Left ventricle myocardium inferior (tissue), 1 donor: ENCODE measurements around the gene NLGN1. TPM values are rescaled to one million over a fixed set of nuclear protein-coding genes. Genes with fewer than 3 reads are reported as not detected.

ENCODE experiments used
- DNase-seq: peaks from one replicate; pipeline ENCODE4 v3.0.0-alpha.2; 2020
- H3K27ac ChIP-seq: fragments of 200-600 bp; replicated peaks from 2 replicates; pipeline ENCODE4 v1.8.0; 2021
- H3K27me3 ChIP-seq: fragments of 200-600 bp; 2 replicates; pipeline ENCODE4 v1.8.0; 2021; ENCODE audit warnings: low read depth
- H3K36me3 ChIP-seq: fragments of 200-600 bp; 2 replicates; pipeline ENCODE4 v1.8.0; 2021
- H3K4me1 ChIP-seq: fragments of 200-600 bp; 2 replicates; pipeline ENCODE4 v1.8.0; 2021
- H3K4me3 ChIP-seq: fragments of 200-600 bp; 2 replicates; pipeline ENCODE4 v1.8.0; 2021; ENCODE audit warnings: mild to moderate bottlenecking, moderate library complexity
- H3K9me3 ChIP-seq: fragments of 200-600 bp; replicated peaks from 2 replicates; pipeline ENCODE4 v1.8.0; 2021
- intact Hi-C: fragments of 100-400 bp; cut with micrococcal nuclease; formaldehyde crosslinking; loops from one replicate; pipeline ENCODE4 v1.11.0; 2022
- total RNA-seq: library from RNA; stranded (reverse); fragmentation: NEBNext Ultra II Directional; extraction: Animal tissue kit (Norgen Biotek cat#: 25700); gene quantifications from one replicate; pipeline ENCODE4 v1.2.1, GENCODE V29; 2021
- TF ChIP-seq, protein P1 (sequence below): fragments of 200-600 bp; IDR thresholded peaks from 2 replicates; pipeline ENCODE4 v1.8.0; 2021; ENCODE audit warnings: antibody characterized with exemption, mild to moderate bottlenecking, borderline replicate concordance
- donor health status: DM: no; HTN: yes; CAD: no; lungs with severe emphysema.

Gene NLGN1
- total RNA-seq, 1 donor from 2014 or later: 13.7 TPM

DNA sequence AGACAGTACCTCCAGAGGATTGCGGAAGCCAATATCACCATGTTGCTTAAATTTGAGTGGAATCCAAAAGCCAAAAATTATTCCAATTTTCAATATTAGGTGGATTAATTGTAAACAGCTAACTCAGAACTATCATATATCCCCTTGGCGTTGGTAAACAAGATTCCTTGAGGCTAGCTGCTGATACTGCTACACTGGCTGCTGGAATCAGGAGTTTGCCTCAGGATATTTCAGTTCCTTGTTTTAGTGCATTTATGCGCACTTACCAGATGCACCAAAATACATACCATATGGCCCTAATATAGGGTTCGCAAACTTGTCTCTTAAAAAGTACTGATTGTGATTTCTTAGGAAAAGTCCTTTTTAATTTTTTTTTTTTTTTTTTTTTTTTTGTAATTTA lies 856.4 kb downstream of the NLGN1 start:
- Histone ChIP-seq H3K27me3 (no peaks in the 10 kb centered on the region), H3K36me3 (no peaks in the 10 kb centered on the region), H3K4me1 (no peaks in the 10 kb centered on the region), H3K4me3 (no peak overlapping the region), H3K9me3 (peaks cover 16% of the 10 kb centered on the region), H3K27ac (no peak overlapping the region)
- TF ChIP-seq, protein P1, sequence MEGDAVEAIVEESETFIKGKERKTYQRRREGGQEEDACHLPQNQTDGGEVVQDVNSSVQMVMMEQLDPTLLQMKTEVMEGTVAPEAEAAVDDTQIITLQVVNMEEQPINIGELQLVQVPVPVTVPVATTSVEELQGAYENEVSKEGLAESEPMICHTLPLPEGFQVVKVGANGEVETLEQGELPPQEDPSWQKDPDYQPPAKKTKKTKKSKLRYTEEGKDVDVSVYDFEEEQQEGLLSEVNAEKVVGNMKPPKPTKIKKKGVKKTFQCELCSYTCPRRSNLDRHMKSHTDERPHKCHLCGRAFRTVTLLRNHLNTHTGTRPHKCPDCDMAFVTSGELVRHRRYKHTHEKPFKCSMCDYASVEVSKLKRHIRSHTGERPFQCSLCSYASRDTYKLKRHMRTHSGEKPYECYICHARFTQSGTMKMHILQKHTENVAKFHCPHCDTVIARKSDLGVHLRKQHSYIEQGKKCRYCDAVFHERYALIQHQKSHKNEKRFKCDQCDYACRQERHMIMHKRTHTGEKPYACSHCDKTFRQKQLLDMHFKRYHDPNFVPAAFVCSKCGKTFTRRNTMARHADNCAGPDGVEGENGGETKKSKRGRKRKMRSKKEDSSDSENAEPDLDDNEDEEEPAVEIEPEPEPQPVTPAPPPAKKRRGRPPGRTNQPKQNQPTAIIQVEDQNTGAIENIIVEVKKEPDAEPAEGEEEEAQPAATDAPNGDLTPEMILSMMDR: no peak
- intact Hi-C loops: no loop called here
- DNase-seq: no peak

DNA sequence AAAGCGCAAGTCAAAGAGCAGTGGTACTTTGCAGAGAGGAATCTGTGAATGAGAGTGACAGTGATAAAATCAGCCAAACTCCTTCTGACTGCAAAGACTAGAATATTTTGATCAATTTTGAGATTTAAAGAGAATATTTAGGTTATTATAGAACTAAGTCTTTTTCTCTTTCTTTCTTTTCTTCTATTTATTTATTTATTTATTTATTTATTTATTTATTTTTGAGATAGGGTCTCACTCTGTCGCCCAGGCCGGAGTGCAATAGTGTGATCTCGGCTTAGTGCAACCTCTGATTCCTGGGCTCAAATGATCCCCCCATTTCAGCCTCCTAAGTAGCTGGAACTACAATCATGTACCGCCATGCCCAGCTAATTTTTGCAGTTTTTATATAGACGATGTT lies 857.9 kb downstream of the NLGN1 start:
- intact Hi-C loops: no loop called here
- no peak for DNase-seq
- H3K27me3 ChIP-seq: no peaks in the 10 kb centered on the region
- H3K9me3 ChIP-seq: peaks cover 16% of the 10 kb centered on the region
- TF ChIP-seq, protein P1: no peak
- H3K4me3 ChIP-seq: no peak overlapping the region
- no peaks in the 10 kb centered on the region for H3K4me1 ChIP-seq
- H3K27ac ChIP-seq: no peak overlapping the region
- H3K36me3 ChIP-seq: no peaks in the 10 kb centered on the region

GRCh38 chr3:174266476-174266875 lies 868.9 kb downstream of the NLGN1 start:
- Histone ChIP-seq H3K9me3 (no peaks in the 10 kb centered on the region), H3K4me3 (no peak overlapping the region), H3K36me3 (no peaks in the 10 kb centered on the region), H3K4me1 (no peaks in the 10 kb centered on the region), H3K27ac (no peak overlapping the region), H3K27me3 (no peaks in the 10 kb centered on the region)
- TF ChIP-seq, protein P1: no peak
- no peak for DNase-seq
- intact Hi-C loops: no loop called here

DNA sequence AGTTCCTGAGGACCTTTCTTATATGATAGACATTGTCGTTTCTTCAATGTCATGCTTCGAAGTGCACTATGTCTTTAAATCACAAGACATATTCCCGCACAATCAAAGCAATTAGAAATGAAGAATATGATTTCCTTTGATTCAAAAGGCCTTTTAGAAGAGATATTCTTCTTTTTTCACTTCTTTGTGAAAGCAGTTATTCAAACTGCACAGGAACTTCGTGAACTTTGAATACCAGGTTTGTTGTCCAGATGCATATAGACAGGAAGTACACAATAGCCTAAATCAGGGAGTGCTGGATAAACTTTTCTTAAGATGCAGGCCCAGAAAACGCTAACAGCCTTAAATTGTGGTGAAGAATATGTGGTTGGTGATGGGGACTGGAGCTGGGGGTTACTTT lies 870.5 kb downstream of the NLGN1 start:
- DNase-seq: no peak
- no peaks in the 10 kb centered on the region for H3K27me3 ChIP-seq
- intact Hi-C loops: no loop called here
- H3K4me1 ChIP-seq: no peaks in the 10 kb centered on the region
- no peaks in the 10 kb centered on the region for H3K9me3 ChIP-seq
- TF ChIP-seq, protein P1: no peak
- H3K27ac ChIP-seq: no peak overlapping the region
- H3K36me3 ChIP-seq: no peaks in the 10 kb centered on the region
- no peak overlapping the region for H3K4me3 ChIP-seq

DNA sequence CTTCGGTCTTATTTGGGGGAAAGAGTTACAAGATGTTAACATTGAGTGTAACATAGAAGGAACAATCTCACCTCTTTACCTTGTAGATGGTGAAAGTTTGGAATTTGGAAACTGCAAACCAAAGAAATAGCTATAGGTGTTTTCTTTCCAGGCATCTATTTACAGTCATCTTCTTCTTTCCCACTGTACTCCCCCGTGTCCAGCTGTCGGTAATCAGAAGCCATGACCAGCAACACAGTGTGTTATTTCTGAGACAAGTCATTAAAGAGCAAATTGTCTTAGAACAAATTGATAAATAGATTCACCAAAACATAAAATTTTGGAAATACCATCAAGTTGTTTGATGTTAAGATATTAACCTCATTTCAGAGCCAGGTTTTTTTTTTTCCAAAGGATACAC lies 871.0 kb downstream of the NLGN1 start:
- no peaks in the 10 kb centered on the region for H3K27me3 ChIP-seq
- TF ChIP-seq, protein P1: no peak
- no peak overlapping the region for H3K4me3 ChIP-seq
- H3K9me3 ChIP-seq: no peaks in the 10 kb centered on the region
- intact Hi-C loops: no loop called here
- H3K4me1 ChIP-seq: no peaks in the 10 kb centered on the region
- no peak for DNase-seq
- H3K27ac ChIP-seq: no peak overlapping the region
- no peaks in the 10 kb centered on the region for H3K36me3 ChIP-seq

GRCh38 chr3:174270841-174271240 lies 873.3 kb downstream of the NLGN1 start:
- TF ChIP-seq, protein P1: no peak
- Histone ChIP-seq H3K4me3 (no peak overlapping the region), H3K27me3 (no peaks in the 10 kb centered on the region), H3K36me3 (no peaks in the 10 kb centered on the region), H3K9me3 (no peaks in the 10 kb centered on the region), H3K4me1 (no peaks in the 10 kb centered on the region), H3K27ac (no peak overlapping the region)
- intact Hi-C loops: no loop called here
- DNase-seq: no peak
